Kidney (tissue), 11 donors: ENCODE data around the gene ZNG1C. TPM values are rescaled to one million over a fixed set of nuclear protein-coding genes. Genes with fewer than 3 reads are reported as not detected.
"Not testable (repeated sequence)": the region's sequence is repeated elsewhere in the genome, so short reads cannot be mapped to it uniquely, and the experiment has no call there.

Experiments used
- DNase-seq, 5 donors: peaks; one replicate each; pipeline ENCODE4 v3.0.0-alpha.2; 2013 to 2020
- FAIRE-seq: peaks from 2 replicates; lab custom pipeline; 2012; peaks lifted over from hg19 to GRCh38; lab: Jason Lieb, UNC
- H3K27ac ChIP-seq, 2 donors: one replicate each; pipeline ENCODE4 v1.7.0; 2013; ENCODE audit warnings: low read depth in 2 of 2, low read length in 2 of 2, inconsistent platforms in 1 of 2
- H3K27me3 ChIP-seq: one replicate; pipeline ENCODE4 v1.7.1; 2013; ENCODE audit warnings: low read length, inconsistent platforms; ENCODE audit not compliant: control insufficient read depth, insufficient read depth
- H3K36me3 ChIP-seq, 3 donors: one replicate each; pipeline versions ENCODE4 v1.7.0 to v1.7.1; 2013; ENCODE audit warnings: low read length in 3 of 3, control low read depth in 1 of 3, inconsistent platforms in 1 of 3; ENCODE audit not compliant: insufficient read depth in 3 of 3, control insufficient read depth in 2 of 3
- H3K4me1 ChIP-seq, 3 donors: one replicate each; pipeline versions ENCODE4 v1.7.0 to v1.7.1; 2013; ENCODE audit warnings: low read length in 3 of 3, inconsistent platforms in 1 of 3, low read depth in 1 of 3; ENCODE audit not compliant: control insufficient read depth in 2 of 3, insufficient read depth in 2 of 3
- H3K4me3 ChIP-seq, 3 donors: one replicate each; pipeline versions ENCODE4 v1.7.0 to v1.8.1; 2013; ENCODE audit warnings: low read length in 3 of 3, control low read depth in 1 of 3, inconsistent platforms in 1 of 3
- H3K9ac ChIP-seq, 3 donors: one replicate each; pipeline versions ENCODE4 v1.7.0 to v1.7.1; 2013; ENCODE audit warnings: low read length in 3 of 3, control low read depth in 1 of 3, inconsistent platforms in 1 of 3
- H3K9me3 ChIP-seq, 3 donors: one replicate each; pipeline versions ENCODE4 v1.7.0 to v1.7.1; 2013; ENCODE audit warnings: low read length in 3 of 3, control low read depth in 1 of 3, inconsistent platforms in 1 of 3; ENCODE audit not compliant: control insufficient read depth in 2 of 3, insufficient read depth in 1 of 3
- intact Hi-C: fragments of 100-400 bp; cut with DNase I; formaldehyde crosslinking; loops from one replicate; pipeline ENCODE4 v1.11.1; 2022
- polyA plus RNA-seq: library from polyadenylated mRNA; stranded (reverse); fragments of 350-450 nt; fragmentation: Illumina TruSeq; extraction: RNeasy Lipid Tissue Mini Kit (QIAGEN cat#74804); gene quantifications from one replicate; pipeline ENCODE4 v1.2.3, GENCODE V29; 2014; ENCODE audit warnings: low read depth, low replicate concordance; ENCODE audit not compliant: insufficient read depth
- total RNA-seq: library from RNA; stranded (reverse); fragmentation: NEBNext Ultra II Directional; extraction: Animal tissue kit (Norgen Biotek cat#: 25700); gene quantifications from one replicate; pipeline ENCODE4 v1.2.1, GENCODE V29; 2021
- donor health status: control.
- donor health status: control.
- donor health status: DM: yes; HTN: yes; CAD: no.
- donor health status: Normal renal cell carcinoma (clear cell type).

ZNG1C gene
- total and polyA plus RNA-seq, 2 donors from 2014 or later: 15.0 to 30.4 TPM

GRCh38 chr9:68329106-68329505, 87.3 kb downstream of the ZNG1C start:
- H3K27ac ChIP-seq, DNase-seq, H3K4me3 ChIP-seq, H3K27me3 ChIP-seq, H3K4me1 ChIP-seq, H3K9me3 ChIP-seq, H3K36me3 ChIP-seq, H3K9ac ChIP-seq, intact Hi-C loops, FAIRE-seq: not testable (repeated sequence)

GRCh38 chr9:68330531-68331173, 88.9 kb downstream of the ZNG1C start:
- H3K27me3 ChIP-seq, H3K9me3 ChIP-seq, intact Hi-C loops, H3K27ac ChIP-seq, FAIRE-seq, H3K4me3 ChIP-seq, H3K4me1 ChIP-seq, H3K9ac ChIP-seq, H3K36me3 ChIP-seq: not testable (repeated sequence)
- peak in 2 of 5 donors; percentile 4 to 6 for DNase-seq

DNA sequence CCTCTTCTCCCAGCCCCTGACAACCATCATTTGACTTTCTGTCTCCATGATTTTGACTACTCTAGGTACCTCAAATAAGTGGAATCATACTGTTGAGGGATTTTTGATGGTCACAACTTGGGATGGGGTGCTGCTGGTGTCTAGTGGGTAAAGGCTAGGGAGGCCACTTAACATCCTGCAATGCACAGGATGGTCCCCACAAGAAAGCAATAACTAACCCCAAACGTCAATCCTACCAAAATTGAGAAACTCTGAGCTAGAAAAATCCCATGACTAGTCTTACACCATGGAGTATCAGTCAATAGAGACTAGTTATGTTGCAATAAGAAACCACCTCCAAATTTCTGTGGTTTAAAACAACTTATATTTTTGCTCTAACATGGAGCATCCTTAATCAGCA, 90.3 kb downstream of the ZNG1C start:
- FAIRE-seq, H3K9ac ChIP-seq, H3K4me3 ChIP-seq, H3K4me1 ChIP-seq, H3K9me3 ChIP-seq, H3K27me3 ChIP-seq, H3K36me3 ChIP-seq, DNase-seq, intact Hi-C loops, H3K27ac ChIP-seq: not testable (repeated sequence)

DNA sequence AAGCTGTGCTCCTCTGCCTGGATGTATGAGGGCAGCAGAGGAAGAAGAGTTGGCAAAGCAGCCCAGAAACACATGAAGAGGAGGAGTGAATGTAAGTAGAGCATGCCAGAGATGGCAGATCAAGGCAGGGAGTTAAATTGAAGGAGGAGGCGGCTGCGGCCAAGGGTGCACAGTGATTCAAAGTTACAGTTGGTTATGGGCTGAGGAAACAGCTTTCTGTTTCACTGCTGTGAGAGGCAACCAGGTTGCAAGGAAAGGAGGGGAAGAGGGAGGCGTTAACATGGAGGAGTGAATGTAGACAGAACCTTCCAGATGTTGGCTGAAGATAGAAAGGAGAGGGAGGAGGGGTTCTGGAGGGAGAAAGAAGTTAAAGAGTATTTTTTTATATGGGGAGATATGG, 94.2 kb downstream of the ZNG1C start:
- DNase-seq, H3K4me1 ChIP-seq, H3K27me3 ChIP-seq, H3K27ac ChIP-seq, H3K4me3 ChIP-seq, H3K9ac ChIP-seq, FAIRE-seq, intact Hi-C loops, H3K36me3 ChIP-seq, H3K9me3 ChIP-seq: not testable (repeated sequence)

DNA sequence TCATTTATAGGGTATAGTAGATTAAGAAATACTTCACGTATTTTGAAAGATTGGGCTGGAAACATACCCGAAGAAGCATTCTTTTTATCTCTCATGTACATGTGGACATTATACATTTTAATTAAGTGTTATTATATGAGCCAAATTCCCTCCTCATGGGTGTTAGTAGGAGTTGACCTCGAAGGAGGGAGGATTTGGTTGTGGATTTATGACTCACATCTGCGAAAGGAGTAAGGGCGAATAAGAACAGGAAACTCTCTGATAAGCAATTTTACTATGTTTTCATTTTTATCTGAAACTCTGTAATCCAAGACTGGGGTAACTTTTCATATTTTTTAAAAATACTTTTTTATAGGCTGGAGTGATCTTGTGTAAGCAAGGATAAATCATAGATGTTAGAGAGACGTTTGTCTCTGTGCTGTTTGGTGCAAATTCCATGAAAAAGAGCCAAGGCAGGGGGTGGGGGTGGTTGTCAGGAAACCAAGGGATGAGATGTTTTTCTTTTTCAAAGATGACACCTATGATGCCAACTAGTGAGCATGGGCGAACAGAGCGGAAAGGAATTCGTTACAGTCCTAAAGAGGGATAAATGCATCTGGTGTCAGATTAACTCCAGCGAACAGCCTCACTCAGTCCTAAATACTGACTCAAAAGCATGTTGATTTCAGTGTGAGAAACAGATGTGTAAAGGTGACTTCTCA, 95.0 kb downstream of the ZNG1C start:
- H3K27ac ChIP-seq, H3K9me3 ChIP-seq, H3K4me1 ChIP-seq, H3K9ac ChIP-seq, H3K27me3 ChIP-seq, H3K36me3 ChIP-seq, intact Hi-C loops, FAIRE-seq, H3K4me3 ChIP-seq: not testable (repeated sequence)
- DNase-seq: peak in 1 of 5 donors; percentile 8

DNA sequence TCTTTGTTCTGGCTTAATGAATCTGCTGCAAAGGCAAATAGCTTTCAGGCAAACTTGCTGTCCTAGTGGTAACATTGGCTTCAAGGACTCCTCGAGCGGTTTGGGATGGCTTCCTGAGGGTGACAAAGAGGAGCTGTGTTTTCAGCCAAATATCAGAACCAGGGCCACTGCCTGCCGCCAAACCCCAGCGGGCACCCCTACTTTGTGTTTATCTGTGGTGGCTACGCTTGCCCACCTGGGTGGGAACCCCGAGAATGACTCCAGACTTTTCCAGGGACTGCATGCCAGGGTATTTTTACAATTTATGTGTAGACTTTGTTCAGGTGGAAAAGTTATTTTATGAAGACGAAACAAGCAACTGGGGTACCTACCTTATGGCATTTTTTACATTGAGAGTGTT, 96.2 kb downstream of the ZNG1C start:
- H3K4me1 ChIP-seq, H3K9ac ChIP-seq, H3K27ac ChIP-seq, H3K27me3 ChIP-seq, intact Hi-C loops, H3K4me3 ChIP-seq, H3K36me3 ChIP-seq, H3K9me3 ChIP-seq, FAIRE-seq: not testable (repeated sequence)
- DNase-seq: peak in 1 of 5 donors; percentile 34

- H3K27ac ChIP-seq, H3K9me3 ChIP-seq, H3K27me3 ChIP-seq, H3K36me3 ChIP-seq, H3K4me1 ChIP-seq, H3K9ac ChIP-seq, DNase-seq, H3K4me3 ChIP-seq, intact Hi-C loops, FAIRE-seq: not testable (repeated sequence)
Measured at GRCh38 chr9:68342265-68343025, 100.7 kb downstream of the ZNG1C start.

GRCh38 chr9:68343242-68343641, 101.5 kb downstream of the ZNG1C start:
- FAIRE-seq, H3K4me3 ChIP-seq, H3K27ac ChIP-seq, intact Hi-C loops, H3K9ac ChIP-seq, H3K4me1 ChIP-seq, H3K9me3 ChIP-seq, H3K27me3 ChIP-seq, DNase-seq, H3K36me3 ChIP-seq: not testable (repeated sequence)
